Suprapubic skin (tissue), 4 donors: ENCODE results near the gene ZNF536. TPM values are rescaled to one million over a fixed set of nuclear protein-coding genes. Genes with fewer than 3 reads are reported as not detected.

Experiments
- DNase-seq, 2 donors: peaks; one replicate each; pipeline ENCODE4 v3.0.0-alpha.2; 2019; ENCODE audit warnings: low spot score in 2 of 2
- H3K27ac ChIP-seq: fragments of 200-600 bp; sonication (generic); one replicate; pipeline ENCODE4 v1.5.1; 2019
- H3K27me3 ChIP-seq: fragments of 200-600 bp; sonication (generic); one replicate; pipeline ENCODE4 v1.5.1; 2019
- H3K36me3 ChIP-seq: fragments of 200-600 bp; sonication (generic); one replicate; pipeline ENCODE4 v1.5.1; 2019
- H3K4me1 ChIP-seq: fragments of 200-600 bp; sonication (generic); one replicate; pipeline ENCODE4 v1.5.1; 2019
- H3K4me3 ChIP-seq: fragments of 200-600 bp; sonication (generic); one replicate; pipeline ENCODE4 v1.5.1; 2019; ENCODE audit warnings: mild to moderate bottlenecking
- H3K9me3 ChIP-seq: fragments of 200-600 bp; sonication (generic); one replicate; pipeline ENCODE4 v1.5.1; 2019
- CTCF ChIP-seq, 2 donors: fragments of 200-600 bp in 1 of 2; fragments of 450-650 bp in 1 of 2; sonication (generic) in 1 of 2; IDR thresholded peaks; one replicate each; pipeline ENCODE4 v1.5.1; 2016 to 2019; ENCODE audit warnings: antibody characterized with exemption in 2 of 2, mild to moderate bottlenecking in 1 of 2, moderate library complexity in 1 of 2
- EP300 ChIP-seq: sonication (generic); formaldehyde crosslinking; IDR thresholded peaks from one replicate; pipeline ENCODE4 v1.6.1; 2017; ENCODE audit warnings: antibody characterized with exemption
- POLR2A ChIP-seq, 2 donors: fragments of 450-650 bp; IDR thresholded peaks; one replicate each; pipeline ENCODE4 v1.6.1; 2017; ENCODE audit warnings: antibody characterized with exemption in 2 of 2, mild to moderate bottlenecking in 2 of 2, moderate library complexity in 2 of 2
- POLR2AphosphoS5 ChIP-seq, 3 donors: sonication (generic); formaldehyde crosslinking; IDR thresholded peaks; one replicate each; pipeline ENCODE4 v1.6.1; 2017; ENCODE audit warnings: antibody characterized with exemption in 3 of 3
- WGBS: methylation state at CpG from one replicate; pipeline ENCODE4 v1.1.5; 2018; 5-methylcytosine and 5-hydroxymethylcytosine counted together
- total RNA-seq, 4 donors: library from RNA; depleted of rRNA; stranded (reverse); fragments of >200 nt; gene quantifications; one replicate each; pipeline ENCODE4 v1.1.0, GENCODE V29; 2016

The ZNF536 gene
- total RNA-seq, 4 donors from 2014 or later, result 0.10 to 1.5 (median 0.51) TPM

GRCh38 chr19:30580673-30581072 lies 208.5 kb downstream of the ZNF536 start:
- Histone ChIP-seq H3K4me1 (no peaks in the 10 kb centered on the region), H3K4me3 (no peak overlapping the region), H3K27me3 (peaks cover 5% of the 10 kb centered on the region), H3K27ac (no peak overlapping the region), H3K9me3 (no peaks in the 10 kb centered on the region), H3K36me3 (no peaks in the 10 kb centered on the region)
- no peak for DNase-seq
- 79% methylated on average over 4 of the region's 4 CpGs for WGBS
- TF ChIP-seq CTCF (IDR thresholded peaks at IDR 0.05), result no peak
- no peak for TF ChIP-seq EP300
- TF ChIP-seq POLR2AphosphoS5 (IDR thresholded peaks at IDR 0.05), result no peak
- no peak for TF ChIP-seq POLR2A (IDR thresholded peaks at IDR 0.05)

- no peak overlapping the region for H3K27ac ChIP-seq
- H3K27me3 ChIP-seq, result peaks cover 5% of the 10 kb centered on the region
- no peaks in the 10 kb centered on the region for H3K36me3 ChIP-seq
- H3K9me3 ChIP-seq, result no peaks in the 10 kb centered on the region
- TF ChIP-seq EP300, result no peak
- no peak for TF ChIP-seq POLR2A (IDR thresholded peaks at IDR 0.05)
- no peak for TF ChIP-seq CTCF (IDR thresholded peaks at IDR 0.05)
- TF ChIP-seq POLR2AphosphoS5 (IDR thresholded peaks at IDR 0.05), result no peak
- DNase-seq, result no peak
- WGBS, result 59% methylated on average over 8 of the region's 8 CpGs
- no peak overlapping the region for H3K4me3 ChIP-seq
- H3K4me1 ChIP-seq, result no peaks in the 10 kb centered on the region
These were observed 211.9 kb downstream of the ZNF536 start for GRCh38 chr19:30584090-30584489.

- 68% methylated on average over 3 of the region's 5 CpGs for WGBS
- Histone ChIP-seq H3K9me3 (no peaks in the 10 kb centered on the region), H3K27ac (no peak overlapping the region), H3K27me3 (no peaks in the 10 kb centered on the region), H3K4me1 (no peaks in the 10 kb centered on the region), H3K36me3 (no peaks in the 10 kb centered on the region), H3K4me3 (no peak overlapping the region)
- no peak for TF ChIP-seq POLR2A (IDR thresholded peaks at IDR 0.05)
- TF ChIP-seq POLR2AphosphoS5 (IDR thresholded peaks at IDR 0.05), result no peak
- no peak for TF ChIP-seq EP300
- TF ChIP-seq CTCF (IDR thresholded peaks at IDR 0.05), result no peak
- no peak for DNase-seq
These were observed 215.7 kb downstream of the ZNF536 start for GRCh38 chr19:30587869-30588268.

GRCh38 chr19:30590596-30591229 lies 218.5 kb downstream of the ZNF536 start:
- DNase-seq, result peak in 1 of 2 donors; percentile 16
- WGBS, result 85% methylated on average over 1 of the region's 1 CpG

More at GRCh38 chr19:30590596-30591229, 218.5 kb downstream of the ZNF536 start:
- Histone ChIP-seq H3K27me3 (peaks cover under 1% of the 10 kb centered on the region), H3K9me3 (no peaks in the 10 kb centered on the region), H3K4me3 (no peak overlapping the region), H3K27ac (no peak overlapping the region), H3K36me3 (no peaks in the 10 kb centered on the region), H3K4me1 (peaks cover 8% of the 10 kb centered on the region)
- TF ChIP-seq EP300, result no peak
- no peak for TF ChIP-seq POLR2A (IDR thresholded peaks at IDR 0.05)
- TF ChIP-seq CTCF (IDR thresholded peaks at IDR 0.05), result no peak
- TF ChIP-seq POLR2AphosphoS5 (IDR thresholded peaks at IDR 0.05), result no peak
